ENCODE data around the gene WDFY2.
"Not testable (repeated sequence)": the region's sequence is repeated elsewhere in the genome, so short reads cannot be mapped to it uniquely, and the experiment has no call there.

The WDFY2 gene

DNA sequence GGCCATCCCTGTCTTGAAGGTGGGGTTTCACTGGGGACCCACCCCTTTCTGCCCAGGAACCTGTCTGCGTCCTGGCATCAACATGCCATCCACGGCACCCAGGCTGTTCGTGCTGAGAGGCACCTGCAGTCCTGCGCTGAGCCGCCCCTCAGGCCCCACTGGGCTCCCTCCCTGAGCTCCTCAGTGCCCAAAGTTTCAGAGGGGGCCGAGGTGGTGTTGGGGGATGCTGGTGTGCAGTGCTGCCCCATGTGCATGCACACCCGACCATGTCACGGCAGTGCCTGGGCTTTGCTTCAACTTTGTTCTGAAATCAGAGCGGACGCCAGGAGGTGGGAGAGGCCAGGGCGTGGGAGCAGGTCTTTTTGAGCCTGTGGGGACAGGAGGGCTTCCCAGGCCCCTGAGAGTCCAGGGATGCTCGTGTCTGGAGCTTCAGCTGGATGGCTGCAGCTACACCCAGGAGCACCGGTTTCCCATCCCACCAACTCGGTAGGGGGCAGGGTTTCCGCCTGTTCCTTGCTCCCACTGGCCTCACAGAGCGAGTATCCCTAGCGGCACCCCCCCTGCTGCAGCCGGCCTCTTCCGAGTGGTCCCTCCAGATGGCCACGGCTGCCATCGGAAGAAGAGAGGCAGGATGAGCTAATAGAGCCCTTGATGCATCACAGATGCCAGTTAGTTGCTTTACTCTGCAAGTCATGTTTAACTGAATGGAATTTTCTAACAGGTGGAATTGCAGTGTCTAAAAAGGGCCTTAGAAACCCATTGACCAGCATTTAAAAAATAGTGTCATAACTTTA lies 44.0 kb downstream of the WDFY2 start:
- no peak for DNase-seq (ENCODE audit: extremely low read depth in 1 of 2, low read depth in 1 of 2)

DNA sequence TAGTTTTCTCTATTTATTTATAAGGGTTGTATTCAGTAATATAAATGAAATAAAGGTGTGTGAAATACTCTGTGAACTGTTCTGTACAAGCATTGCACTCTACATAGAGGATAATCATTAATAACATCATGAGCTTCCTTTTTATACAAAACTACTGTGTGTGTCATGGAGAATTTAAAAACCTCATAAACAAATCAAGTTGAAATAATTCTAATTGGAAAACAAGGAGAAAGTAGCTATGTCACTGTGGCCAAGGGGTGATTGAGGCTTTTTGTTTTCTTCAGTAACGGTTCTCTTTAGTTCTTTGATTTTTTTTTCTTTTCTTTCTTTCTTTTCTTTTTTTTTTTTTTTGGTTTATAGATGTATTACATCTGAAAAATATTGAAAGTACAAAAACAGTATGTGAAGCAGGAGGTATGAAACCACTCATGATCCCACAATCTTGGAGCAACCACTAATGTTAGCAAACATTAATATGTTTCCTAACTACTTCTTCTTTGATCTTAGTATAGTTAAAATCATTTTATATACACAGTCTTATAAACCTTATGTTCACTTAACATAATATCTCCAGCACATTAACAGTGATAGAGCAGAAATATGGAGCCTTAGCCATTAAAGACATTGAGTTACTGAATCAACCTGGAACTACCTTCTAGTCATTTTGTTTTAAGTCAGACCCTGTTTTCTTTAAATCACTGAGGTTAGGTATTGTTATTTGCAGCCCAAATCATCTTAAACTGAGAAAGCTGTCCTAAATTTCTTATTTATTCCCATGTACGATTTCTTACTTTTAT lies 45.4 kb downstream of the WDFY2 start:
- DNase-seq (ENCODE audit: extremely low read depth in 1 of 2, low read depth in 1 of 2): no peak

DNA sequence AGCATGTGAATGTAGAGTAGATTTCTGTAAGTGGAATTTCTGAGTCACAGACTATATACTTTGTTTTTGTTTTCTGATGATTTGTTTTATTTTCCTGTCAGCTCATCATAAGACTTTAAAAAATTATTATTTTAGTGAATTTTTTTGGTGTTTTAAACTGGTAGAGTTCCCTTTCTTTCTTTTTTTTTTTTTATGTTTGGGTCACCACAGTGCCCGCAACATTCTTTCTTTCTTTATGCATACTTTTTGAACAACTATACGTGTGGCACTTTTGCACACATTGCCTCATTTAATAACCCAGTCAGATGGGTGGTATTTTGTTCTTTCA lies 46.0 kb downstream of the WDFY2 start:
- DNase-seq (ENCODE audit: extremely low read depth in 1 of 2, low read depth in 1 of 2): no peak

DNA sequence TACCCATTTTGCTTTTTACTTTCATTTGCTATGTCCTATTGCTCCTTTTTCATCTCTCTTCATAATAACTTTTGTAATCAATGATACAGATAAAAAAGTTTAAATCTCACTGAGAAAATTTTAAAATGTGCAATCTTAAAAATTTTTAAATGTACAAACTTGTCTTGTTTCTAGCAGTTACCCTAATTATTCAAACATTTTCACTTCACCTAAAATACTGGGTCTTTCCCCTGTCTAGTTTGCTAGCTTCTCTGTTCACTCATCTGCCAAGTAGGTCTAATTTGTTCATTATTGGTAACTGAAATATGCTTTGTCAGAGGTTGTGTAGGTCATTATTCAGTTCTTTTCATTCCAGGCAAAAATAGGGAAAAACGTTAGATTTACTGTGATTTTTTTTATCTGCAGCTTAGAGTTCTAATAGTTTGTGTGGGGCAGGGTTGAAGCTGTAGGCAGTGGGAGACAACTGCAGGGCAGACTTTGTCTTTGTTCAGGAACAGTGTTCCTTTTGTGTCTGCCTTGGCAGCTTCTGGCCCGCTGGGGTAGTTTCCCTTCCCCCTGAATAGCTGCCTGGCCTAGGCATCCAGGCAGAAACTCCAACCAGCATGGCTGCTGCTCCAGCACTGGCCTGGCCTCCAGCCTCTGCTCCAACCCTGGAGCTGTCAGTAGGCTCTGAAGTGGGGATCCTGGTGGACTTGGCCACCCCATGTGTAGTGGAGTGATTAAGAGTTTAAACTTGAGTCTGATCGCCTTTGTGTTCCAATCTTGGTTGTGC lies 48.5 kb downstream of the WDFY2 start:
- DNase-seq (ENCODE audit: extremely low read depth in 1 of 2, low read depth in 1 of 2): no peak

DNA sequence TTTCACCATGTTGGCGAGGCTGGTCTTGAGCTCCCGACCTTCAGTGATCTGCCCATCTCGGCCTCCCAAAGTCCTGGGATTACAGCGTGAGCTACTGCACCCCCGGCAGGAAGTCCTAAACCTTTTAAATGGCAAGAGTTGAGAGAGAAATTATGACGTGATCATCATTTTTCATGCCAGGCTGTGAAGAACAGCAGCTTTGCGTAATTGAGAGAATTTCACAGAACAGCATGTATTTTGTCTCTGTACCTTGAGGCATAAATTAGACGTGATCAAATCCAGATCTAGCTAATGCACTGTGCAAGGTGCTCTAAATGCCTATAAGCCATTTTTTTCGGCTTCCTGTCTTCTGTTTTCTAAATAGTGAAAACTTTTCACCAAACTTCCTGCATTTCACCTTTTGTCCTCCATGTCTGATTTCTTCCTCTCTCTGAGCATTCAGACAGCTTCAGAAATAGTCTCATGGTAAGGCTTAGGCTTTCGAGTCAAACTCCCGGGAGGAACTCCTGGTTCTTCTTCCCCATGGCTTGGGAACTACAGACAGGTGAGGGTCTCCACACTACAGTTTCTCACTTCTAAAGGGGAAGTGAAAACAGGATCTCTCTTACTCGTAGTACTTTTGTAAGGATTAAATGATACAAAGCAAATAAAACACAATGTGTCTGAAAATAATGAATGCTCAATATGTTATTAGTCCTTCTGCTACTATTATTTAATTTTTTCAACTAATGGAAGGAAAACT lies 51.0 kb downstream of the WDFY2 start:
- DNase-seq (ENCODE audit: extremely low read depth in 1 of 2, low read depth in 1 of 2): no peak

DNA sequence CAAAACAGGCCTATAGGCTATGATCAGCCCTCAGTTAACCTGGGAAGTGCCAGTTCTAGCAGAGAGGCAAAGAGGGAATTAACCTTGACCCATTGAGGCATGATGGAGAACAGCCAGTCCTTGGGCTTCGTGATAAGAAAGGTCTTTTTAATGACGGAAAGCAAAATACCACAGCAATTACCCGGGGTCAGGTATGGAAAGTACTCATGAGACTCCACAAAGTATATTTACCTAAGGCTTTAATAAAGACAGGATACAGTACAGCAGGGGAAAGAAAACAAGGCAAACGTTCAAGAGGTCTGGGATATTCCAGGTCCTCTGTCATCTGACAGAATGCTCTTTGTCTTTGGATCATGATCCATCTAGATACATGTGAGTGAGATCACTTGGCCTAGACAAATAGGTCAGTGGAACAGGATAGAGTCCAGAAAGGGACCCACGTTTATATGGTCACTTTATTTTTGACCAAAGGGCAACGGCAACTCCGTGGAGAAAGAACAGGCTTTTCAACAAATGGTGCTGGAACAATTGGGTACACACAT lies 52.2 kb downstream of the WDFY2 start:
- DNase-seq (ENCODE audit: extremely low read depth in 1 of 2, low read depth in 1 of 2): no peak

DNA sequence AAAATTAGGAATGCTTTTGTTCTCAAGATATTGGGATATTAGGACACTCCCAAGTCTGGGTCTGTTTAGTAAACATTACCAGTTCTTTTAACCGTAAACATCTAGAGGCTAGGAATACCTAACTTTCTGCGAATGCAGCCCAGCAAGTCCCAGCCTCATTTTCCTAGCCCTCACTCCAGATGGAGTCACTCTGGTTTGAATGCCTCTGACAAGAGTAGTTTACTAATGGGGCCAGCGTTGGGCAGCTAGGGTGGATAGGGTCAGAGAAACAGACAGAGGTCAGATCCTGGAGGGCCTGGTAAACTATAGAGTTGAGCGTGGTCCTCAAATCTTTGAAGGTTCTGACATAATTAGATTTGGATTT lies 53.6 kb downstream of the WDFY2 start:
- DNase-seq (ENCODE audit: extremely low read depth in 1 of 2, low read depth in 1 of 2): no peak

DNA sequence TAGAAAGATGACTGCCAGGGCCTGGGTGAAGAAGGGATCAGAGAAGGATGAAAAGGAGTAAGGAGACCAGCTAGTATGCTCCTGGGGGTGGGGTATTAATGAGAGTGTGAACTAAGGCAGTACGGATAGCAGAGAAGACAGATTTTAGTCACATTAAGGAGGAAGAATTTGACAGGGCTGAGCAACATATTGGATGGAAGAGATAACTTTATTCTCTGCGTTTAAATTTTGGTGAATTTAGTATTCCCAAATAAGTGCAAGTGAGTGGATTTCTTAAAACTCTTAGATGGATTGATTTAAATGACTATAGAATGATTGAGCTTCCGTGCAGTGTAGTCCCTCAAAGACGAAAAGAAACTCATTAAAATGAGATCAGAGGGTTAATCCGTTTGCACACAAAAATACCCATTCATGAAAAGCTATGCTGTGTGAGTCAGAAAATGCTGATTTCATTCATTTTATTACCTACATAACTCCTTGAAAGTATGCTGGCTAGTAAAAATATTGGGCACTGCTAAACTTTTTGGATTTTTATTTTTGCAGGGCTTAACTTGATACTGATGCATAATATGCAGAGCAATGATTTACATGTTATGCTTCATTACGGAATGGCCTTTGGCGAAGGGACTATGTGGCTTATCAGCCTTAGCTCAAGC lies 54.1 kb downstream of the WDFY2 start:
- no peak for DNase-seq (ENCODE audit: extremely low read depth in 1 of 2, low read depth in 1 of 2)

DNA sequence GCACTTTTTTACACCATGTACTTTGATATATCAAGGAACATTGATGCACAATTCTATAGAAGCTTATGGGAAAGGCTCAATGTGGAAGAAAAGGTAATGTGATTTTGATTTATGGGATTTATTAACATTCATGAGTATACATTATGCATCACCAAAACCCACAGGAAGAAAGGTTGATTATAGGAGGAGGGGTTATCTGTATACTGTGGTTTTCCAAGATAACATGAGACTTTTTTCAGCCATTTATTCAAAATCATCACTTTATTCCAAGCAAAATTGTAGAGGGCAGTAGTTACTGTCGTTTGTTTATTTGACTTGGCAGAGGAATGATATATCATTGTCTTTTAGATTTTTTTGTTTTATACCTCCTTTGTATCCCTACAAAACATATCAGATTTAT lies 54.9 kb downstream of the WDFY2 start:
- DNase-seq (ENCODE audit: extremely low read depth in 1 of 2, low read depth in 1 of 2): no peak

DNA sequence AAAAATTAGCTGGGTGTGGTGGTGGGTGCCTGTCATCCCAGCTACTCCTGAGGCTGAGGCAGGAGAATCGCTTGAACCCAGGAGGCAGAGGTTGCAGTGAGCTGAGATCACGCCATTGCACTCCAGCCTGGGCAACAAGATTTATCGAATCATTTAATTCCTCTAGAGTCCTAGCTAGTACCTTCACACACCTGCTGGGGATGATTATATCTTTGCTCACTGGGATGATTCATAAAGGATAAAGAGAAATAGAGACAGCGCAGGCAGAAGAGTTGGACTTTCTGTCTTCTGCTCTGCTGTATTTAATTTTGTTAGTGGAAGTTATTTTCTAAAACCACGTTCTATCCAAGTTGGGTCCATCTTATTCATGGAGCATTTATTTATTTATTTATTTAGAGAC lies 56.4 kb downstream of the WDFY2 start:
- not testable (repeated sequence) for DNase-seq (ENCODE audit: extremely low read depth in 1 of 2, low read depth in 1 of 2)

DNA sequence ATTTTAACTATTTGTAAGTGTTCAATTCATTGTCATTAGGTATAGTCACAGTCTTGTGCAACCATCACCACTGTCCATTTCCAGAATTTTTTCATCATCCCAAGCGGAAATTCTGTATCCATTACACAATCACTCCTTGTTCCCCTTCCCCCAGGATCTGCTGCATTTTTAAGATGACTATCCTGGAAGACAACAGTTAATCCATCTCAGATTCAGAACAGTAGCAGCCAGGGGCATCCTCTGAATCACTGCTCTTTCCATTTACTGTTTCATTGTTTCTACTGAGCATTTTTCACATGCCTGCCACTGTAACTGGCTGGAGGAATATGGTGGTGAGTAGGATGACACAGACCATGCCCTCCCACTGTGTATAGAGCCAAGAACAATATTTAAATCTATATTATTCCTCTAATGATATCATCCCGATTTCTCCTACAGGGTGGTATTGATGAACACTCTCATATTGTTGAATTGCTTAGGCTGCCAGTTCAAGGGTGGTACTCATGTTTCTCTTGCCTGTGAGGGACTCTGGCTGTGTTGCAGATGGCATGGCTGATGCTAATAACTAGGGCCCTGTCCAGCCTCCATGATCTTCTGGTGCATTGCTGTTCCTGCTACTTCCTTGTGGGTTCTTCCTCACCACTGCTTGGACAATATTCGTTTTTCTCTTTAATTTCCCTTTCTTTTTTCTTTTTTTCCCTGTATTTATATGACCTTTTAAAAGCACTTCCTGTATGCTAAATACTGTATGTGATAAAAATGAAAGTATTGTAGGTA lies 59.0 kb downstream of the WDFY2 start:
- DNase-seq (ENCODE audit: extremely low read depth in 1 of 2, low read depth in 1 of 2): no peak

DNA sequence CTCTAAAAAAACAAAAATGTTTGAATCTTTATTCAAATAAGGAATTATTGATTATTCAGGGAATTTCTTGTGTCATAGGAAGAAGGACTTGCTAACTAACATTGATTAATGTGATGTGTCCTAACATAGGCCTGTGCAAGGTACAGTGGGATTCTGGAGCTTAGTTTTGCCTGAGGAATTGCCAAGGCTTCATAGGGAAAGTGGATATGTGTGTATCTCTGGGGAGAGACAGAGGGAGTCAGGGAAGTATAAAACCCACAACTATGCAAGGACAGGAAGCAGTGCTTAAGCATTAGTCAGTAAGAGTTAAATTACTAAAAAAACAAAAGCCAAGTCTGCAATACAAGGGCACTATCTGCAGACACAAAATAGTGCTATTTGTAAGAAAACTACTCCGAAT lies 59.6 kb downstream of the WDFY2 start:
- no peak for DNase-seq (ENCODE audit: extremely low read depth in 1 of 2, low read depth in 1 of 2)

DNA sequence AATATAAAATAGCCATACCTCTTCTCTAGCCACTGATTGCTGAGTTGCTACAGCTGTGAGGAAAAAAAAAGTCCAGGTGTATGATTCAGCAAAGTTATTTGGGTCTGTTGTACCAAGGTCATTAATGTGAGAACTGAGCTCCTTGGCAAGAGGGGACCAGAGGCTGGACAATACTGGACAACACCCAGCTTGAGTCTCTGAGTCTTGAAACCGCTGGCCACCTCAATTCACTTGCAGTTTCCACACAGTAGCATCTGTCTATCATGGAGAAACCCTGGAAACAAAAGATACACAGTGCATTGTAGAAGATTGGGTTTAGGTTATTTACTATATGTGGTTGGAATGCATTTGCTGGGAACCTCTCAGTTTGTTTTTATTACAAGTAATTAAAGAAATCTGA lies 60.4 kb downstream of the WDFY2 start:
- no peak for DNase-seq (ENCODE audit: extremely low read depth in 1 of 2, low read depth in 1 of 2)

DNA sequence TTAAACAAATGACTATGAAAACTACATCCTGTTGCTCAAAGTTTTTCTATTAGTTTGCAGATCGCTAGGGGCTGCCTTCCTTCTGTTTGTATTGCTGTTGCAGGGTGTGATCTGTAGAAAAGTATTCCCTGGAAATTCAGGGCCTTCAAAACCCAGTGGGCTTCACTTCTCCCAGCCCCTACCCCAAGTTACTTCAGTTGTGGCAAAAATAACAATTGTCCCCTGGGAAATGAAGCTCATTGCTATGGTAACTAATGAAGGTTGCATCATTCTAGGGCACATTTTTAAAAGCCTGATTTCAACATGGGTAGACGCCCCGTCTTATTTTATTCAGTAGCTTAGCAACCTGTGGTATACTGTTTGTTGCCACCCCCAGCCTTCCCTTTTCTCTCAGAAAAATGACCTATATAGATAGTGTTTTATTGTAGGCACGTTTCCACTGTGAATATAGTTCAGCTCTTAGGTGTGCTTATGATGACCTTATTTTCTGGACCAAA lies 60.9 kb downstream of the WDFY2 start:
- no peak for DNase-seq (ENCODE audit: extremely low read depth in 1 of 2, low read depth in 1 of 2)

DNA sequence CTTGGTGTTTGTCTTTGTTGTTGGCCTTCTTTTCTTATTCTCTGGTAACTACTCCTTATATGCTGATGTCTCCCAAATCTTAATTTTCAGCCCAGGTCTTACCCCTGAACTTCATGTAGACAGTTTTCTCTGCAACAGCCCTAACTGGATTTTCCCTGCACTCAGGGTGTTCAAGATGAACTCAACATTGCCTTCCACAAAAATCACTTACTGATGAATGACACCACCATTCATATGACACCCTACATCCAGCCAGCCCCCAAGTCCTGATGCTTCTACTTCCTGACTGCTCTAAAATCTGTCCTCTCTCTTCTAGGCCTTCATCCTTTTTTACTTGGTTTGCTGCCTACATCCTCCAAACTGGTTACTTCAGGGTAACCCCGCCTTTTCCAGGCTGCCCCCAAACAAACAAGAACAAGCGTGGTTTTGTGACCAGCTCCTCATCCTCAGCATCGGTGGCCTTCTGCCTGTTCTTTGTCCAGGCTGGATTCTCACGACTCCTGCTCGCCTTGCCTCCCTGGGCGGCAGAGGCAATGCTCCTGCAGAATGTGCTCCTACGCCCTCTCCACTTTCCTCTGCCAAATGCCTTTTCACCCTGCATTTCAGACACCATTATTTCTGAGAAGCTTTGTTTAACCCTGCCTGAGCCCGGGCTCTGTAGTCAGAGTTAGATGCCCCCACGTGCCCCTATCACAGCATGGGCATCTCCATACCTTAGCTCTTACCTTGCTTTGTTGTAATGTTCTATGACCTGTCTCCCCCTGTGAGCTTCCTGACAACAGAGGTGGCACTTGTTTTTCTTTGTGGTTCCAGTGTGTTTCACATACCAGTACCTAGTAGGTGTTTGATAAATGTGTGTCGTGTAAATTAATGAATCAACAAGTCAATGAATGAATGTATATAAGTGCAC lies 61.8 kb downstream of the WDFY2 start:
- DNase-seq (ENCODE audit: extremely low read depth in 1 of 2, low read depth in 1 of 2): no peak

DNA sequence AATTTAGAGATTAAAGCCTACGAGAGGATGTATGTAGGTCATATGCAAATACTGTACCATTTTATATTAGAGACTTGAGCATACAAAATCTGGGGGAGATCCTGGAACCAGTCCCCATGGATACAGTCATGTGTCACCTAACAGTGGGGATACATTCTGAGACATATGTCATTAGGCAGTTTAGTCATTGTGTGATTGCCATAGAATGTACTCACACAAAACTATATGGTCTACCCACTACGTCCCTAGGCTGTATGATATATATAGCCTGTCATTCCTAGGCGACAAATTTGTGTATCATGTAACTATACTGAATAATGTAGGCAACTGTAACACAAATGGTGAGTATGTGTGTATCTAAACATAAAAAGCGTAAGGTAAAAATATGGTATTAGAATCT lies 62.8 kb downstream of the WDFY2 start:
- no peak for DNase-seq (ENCODE audit: extremely low read depth in 1 of 2, low read depth in 1 of 2)

DNA sequence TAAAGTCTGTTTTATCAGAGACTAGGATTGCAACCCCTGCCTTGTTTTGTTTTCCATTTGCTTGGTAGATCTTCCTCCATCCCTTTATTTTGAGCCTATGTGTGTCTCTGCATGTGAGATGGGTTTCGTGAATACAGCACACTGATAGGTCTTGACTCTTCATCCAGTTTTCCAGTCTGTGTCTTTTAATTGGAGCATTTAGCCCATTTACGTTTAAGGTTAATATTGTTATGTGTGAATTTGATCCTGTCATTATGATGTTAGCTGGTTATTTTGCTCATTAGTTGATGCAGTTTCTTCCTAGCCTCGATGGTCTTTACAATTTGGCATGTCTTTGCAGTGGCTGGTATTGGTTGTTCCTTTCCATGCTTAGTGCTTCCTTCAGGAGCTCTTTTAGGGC lies 67.9 kb downstream of the WDFY2 start:
- not testable (repeated sequence) for DNase-seq (ENCODE audit: extremely low read depth in 1 of 2, low read depth in 1 of 2)
